D721Med (cell line): Measurements from ENCODE around the gene ATP12A.

Source experiments
- DNase-seq: peaks from one replicate; pipeline ENCODE4 v3.0.0; 2011; ENCODE audit warnings: low spot score; ENCODE audit not compliant: insufficient read length
- FAIRE-seq: peaks from 2 replicates; lab custom pipeline; 2011; peaks lifted over from hg19 to GRCh38; lab: Jason Lieb, UNC
- TF ChIP-seq, protein P1 (sequence below): IDR thresholded peaks from 2 replicates; pipeline ENCODE4 v1.5.1; 2012; ENCODE audit warnings: mild to moderate bottlenecking, control low read depth; ENCODE audit not compliant: insufficient read depth; ENCODE audit errors: missing control alignments

Gene ATP12A

DNA sequence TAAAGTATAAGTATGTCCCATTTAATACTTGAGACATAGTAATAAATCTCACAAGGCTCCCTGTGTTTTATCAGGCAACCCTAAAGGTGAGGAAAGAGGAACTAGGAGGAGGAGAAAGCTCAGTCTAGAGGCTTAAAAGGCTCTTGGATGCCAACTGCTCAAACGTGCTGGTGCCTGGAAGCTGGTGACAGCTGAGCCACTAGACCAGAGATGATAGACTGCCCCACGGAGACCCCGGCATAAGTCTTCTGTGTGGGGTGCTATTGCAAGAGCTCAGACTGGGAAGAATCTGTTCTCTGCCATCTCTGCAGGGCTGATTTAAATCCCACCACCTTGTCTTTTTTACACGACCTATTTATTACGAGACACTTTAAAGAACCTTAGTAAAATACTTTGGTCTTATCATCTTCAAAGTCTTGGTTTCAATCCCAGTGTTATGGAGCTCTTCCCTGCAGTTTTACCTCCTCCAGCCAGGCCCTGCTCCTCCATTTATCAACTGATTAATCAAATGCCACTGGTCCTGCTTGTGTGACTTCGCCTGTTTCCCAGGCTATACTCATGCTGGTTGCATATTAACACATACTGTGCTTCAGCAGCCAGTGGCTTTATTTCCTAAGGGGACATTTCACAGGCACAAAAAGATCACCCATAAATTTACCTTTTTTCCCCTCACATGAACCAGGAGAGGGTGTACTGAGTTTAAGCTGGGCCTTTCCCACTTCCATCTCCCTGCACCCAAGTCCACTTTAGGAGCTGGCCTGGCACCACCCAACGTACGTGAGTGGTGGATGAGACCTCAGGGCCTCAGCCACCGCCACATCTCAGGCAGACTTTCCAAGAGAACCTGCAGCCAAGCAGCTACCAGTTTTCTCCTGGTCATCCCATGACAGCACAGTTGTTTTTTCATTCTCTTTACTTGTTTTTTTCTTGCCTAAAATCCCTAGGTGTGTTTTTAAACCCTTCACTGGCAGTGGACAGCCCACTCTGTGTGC lies 7.8 kb upstream of the ATP12A start:
- TF ChIP-seq, protein P1, sequence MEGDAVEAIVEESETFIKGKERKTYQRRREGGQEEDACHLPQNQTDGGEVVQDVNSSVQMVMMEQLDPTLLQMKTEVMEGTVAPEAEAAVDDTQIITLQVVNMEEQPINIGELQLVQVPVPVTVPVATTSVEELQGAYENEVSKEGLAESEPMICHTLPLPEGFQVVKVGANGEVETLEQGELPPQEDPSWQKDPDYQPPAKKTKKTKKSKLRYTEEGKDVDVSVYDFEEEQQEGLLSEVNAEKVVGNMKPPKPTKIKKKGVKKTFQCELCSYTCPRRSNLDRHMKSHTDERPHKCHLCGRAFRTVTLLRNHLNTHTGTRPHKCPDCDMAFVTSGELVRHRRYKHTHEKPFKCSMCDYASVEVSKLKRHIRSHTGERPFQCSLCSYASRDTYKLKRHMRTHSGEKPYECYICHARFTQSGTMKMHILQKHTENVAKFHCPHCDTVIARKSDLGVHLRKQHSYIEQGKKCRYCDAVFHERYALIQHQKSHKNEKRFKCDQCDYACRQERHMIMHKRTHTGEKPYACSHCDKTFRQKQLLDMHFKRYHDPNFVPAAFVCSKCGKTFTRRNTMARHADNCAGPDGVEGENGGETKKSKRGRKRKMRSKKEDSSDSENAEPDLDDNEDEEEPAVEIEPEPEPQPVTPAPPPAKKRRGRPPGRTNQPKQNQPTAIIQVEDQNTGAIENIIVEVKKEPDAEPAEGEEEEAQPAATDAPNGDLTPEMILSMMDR, result no peak
- FAIRE-seq (no peak), DNase-seq (no peak)

GRCh38 chr13:24675806-24676570 lies 4.2 kb upstream of the ATP12A start:
- FAIRE-seq (no peak), DNase-seq (no peak)
- TF ChIP-seq, protein P1, result no peak

DNA sequence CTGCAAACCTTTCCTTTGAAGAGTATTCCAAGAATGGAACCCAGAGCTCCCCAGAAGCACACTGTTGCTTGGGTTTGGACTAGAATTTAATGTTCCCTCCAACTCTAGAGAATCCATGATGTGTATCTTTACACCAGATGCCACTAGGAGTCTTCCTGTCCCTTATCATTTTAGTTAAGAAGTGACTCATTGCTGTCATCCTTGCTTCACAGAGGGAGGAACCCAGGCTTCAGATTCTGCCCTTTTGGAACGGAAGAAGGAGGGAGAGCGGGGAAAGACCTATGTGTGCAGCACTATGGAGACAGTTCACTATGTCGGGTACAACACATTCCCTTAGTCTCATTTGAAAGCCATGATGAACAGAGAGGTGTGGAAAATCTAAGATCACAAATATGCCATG lies 2.1 kb upstream of the ATP12A start:
- TF ChIP-seq, protein P1, result no peak
- FAIRE-seq, result no peak
- no peak for DNase-seq

DNA sequence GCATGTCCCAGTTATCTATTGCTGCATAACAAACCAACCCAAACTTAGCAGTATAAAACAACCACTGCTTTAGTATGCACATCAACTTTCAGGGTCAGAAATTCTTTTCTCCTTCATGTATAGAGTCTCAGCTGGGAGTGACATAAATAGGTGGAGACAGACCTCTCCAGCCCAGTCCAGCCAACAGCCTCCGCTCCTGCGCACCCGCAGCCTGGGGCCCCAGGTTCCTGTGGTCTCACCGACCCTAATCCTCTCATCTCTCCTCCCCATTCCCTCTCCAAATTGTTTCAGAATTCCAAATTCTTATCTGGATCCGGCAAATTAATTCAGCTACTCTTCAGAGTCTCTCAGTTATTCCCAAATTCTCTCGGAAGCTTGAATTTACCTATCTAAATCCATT lies 522 bp upstream of the ATP12A start:
- TF ChIP-seq, protein P1, result no peak
- DNase-seq (no peak), FAIRE-seq (no peak)

GRCh38 chr13:24680921-24681604 lies 855 bp downstream of the ATP12A start:
- TF ChIP-seq, protein P1, result no peak
- no peak for FAIRE-seq

DNA sequence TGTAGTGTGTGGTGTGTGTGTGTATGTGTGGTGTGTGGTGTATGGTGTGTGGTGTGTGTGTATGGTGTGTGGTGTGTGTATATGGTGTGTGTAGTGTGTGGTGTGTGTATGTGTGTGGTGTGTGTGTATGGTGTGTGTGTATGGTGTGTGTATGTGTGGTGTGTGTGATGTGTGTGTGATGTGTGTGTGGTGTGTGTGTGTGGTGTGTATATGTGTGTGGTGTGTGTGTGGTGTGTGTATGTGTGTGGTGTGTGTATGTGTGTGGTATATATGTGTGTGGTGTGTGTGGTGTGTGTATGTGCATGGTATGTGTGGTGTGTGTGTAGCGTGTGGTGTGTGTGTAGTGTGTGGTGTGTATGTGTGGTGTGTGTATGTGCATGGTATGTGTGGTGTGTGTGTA lies 1.7 kb downstream of the ATP12A start:
- FAIRE-seq, result no peak
- DNase-seq, result no peak
- TF ChIP-seq, protein P1, result no peak

More at GRCh38 chr13:24680921-24681604, 855 bp downstream of the ATP12A start:
- DNase-seq, result no peak
